H1 (cell line): Measurements from ENCODE around the gene TK2. TPM values are rescaled to one million over a fixed set of nuclear protein-coding genes. Genes with fewer than 3 reads are reported as not detected.

ENCODE experiments used
- GABPA ChIP-seq: IDR thresholded peaks from 2 replicates; pipeline ENCODE4 v1.6.1; 2011; ENCODE audit warnings: mild to moderate bottlenecking, low read length, moderate library complexity, borderline replicate concordance; ENCODE audit not compliant: insufficient read depth
- polyA plus RNA-seq, 7 experiments: library from polyadenylated mRNA; depleted of rRNA in 3 of 7; stranded (reverse) in 5 of 7; unstranded in 2 of 7; fragments of >200 nt in 5 of 7; fragments of 200-250 nt in 2 of 7; gene quantifications; 1 replicate in 5 of 7; 2 replicates in 1 of 7; 4 replicates in 1 of 7; pipeline versions ENCODE4 v1.2.1 to v1.2.3, GENCODE V29; 2011 to 2013; ENCODE audit warnings: missing spikeins in 2 of 7, mixed read lengths in 2 of 7
- total RNA-seq: library from RNA; stranded (reverse); fragmentation: NEBNext Ultra II Directional; extraction: Animal tissue kit (Norgen Biotek cat#: 25700); gene quantifications from 2 replicates; pipeline ENCODE4 v1.2.1, GENCODE V29; 2021

The TK2 gene
- total and polyA plus RNA-seq, 2 of the 8 experiments (the other 6 are each of a cell fraction or from before 2014, with no cell fraction given), result 2.7 to 3.6 TPM

DNA sequence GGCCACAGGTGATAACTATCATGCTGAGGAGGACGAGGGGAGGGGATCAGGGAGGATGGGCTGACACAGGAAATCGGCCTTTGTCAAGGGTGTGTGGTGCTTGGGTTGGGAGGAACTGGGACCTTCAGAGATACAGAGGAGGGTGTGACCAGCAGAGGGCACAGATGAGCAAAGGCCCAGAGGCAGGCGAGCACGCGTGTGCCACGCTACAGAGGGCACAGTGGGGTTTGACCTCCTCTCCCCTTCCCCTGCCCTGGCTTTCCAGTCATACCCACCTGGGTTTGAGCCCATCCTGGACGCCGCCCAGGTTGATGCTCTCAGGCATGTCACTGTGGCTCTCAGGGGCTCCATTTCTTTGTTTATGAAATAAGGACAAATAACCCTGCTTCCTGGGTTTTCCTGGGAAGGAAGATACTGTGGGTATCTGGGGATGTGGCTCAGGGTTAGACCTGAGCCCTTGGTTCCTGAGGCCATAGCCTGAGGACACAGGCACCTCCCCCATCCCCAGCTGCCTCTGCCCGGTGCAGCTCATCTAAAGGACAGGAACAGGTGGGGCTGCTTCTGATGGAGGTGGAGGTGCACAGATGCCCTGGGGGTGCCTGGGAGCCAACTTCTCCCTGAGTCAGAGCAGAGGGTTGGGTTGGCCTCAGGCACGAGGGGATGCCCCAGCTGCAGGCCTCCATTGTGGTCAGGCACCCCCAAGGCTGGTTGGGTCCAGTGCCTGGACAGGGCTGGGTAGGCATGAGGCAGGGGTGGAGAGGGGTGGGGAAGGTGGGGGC, 71.0 kb downstream of the TK2 start (continued):
- TF ChIP-seq GABPA, result peak; percentile 40; the same call in 1 of the 2 replicates
